ENCODE measurements around the gene DCLK1. TPM values are rescaled to one million over a fixed set of nuclear protein-coding genes. Genes with fewer than 3 reads are reported as not detected.

Gene DCLK1
- total and polyA plus RNA-seq, 4 experiments from 2014 or later = not detected

GRCh38 chr13:35784286-35784951, 346.8 kb downstream of the DCLK1 start:
- POLR2A ChIA-PET (ENCODE audit: partially characterized antibody) = no interaction called here
- no peaks in the 10 kb centered on the region for H3K27me3 ChIP-seq (ENCODE audit: insufficient read depth, low read length)
- no peak overlapping the region for H3K27ac Mint-ChIP-seq
- H3K4me3 Mint-ChIP-seq = no peak overlapping the region
- H3K36me3 Mint-ChIP-seq = no peaks in the 10 kb centered on the region
- no peaks in the 10 kb centered on the region for H3K4me1 ChIP-seq (ENCODE audit: insufficient read depth, low read length)
- no peaks in the 10 kb centered on the region for H3K36me3 ChIP-seq (ENCODE audit: insufficient read depth, low read length)
- DNase-seq = no peak
- no peaks in the 10 kb centered on the region for H3K4me1 Mint-ChIP-seq
- H3K27ac ChIP-seq (ENCODE audit: low read depth, low read length) = no peak overlapping the region
- no peak overlapping the region for H3K4me3 ChIP-seq (ENCODE audit: low read length in 2 of 2)
- H3K27me3 Mint-ChIP-seq = no peaks in the 10 kb centered on the region
- H3K9me3 ChIP-seq (ENCODE audit: control insufficient read depth in 1 of 2, low read length in 2 of 2) = no peaks in the 10 kb centered on the region
- peaks cover 0 to 2% (median 0%) of the 10 kb centered on the region in 8 donors for H3K9me3 Mint-ChIP-seq
- CTCF ChIA-PET (ENCODE audit: partially characterized antibody) = no interaction called here
- intact Hi-C loops (cut with micrococcal nuclease) = no loop called here

DNA sequence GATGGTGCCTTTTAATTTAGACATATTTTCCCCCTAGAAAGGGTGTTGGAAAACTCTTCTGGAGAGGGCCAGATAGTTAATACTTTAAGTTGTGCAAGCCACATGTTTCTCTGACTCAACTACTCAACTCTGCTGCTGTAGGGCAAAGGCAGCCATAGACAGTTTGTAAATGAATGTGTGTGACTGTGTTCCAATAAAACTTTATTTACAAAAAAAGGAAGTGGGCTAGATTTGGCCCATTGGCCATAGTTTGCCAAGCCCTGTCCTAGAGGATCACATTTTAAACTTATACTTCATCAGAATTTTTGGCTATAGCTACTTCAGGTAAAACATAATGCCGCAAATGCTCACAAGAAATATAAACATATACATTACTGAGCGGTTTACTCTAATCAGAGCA, 348.4 kb downstream of the DCLK1 start:
- Histone ChIP-seq H3K4me1 (ENCODE audit: insufficient read depth, low read length) (no peaks in the 10 kb centered on the region), H3K4me3 (ENCODE audit: low read length in 2 of 2) (no peak overlapping the region), H3K36me3 (ENCODE audit: insufficient read depth, low read length) (no peaks in the 10 kb centered on the region), H3K27ac (ENCODE audit: low read depth, low read length) (no peak overlapping the region), H3K27me3 (ENCODE audit: insufficient read depth, low read length) (no peaks in the 10 kb centered on the region), H3K9me3 (ENCODE audit: control insufficient read depth in 1 of 2, low read length in 2 of 2) (no peaks in the 10 kb centered on the region)
- H3K36me3 Mint-ChIP-seq = no peaks in the 10 kb centered on the region
- DNase-seq = no peak
- no peaks in the 10 kb centered on the region for H3K4me1 Mint-ChIP-seq
- H3K4me3 Mint-ChIP-seq = no peak overlapping the region
- POLR2A ChIA-PET (ENCODE audit: partially characterized antibody) = no interaction called here
- CTCF ChIA-PET (ENCODE audit: partially characterized antibody) = no interaction called here
- no peak overlapping the region for H3K27ac Mint-ChIP-seq
- peaks cover 0 to 2% (median 1%) of the 10 kb centered on the region in 8 donors for H3K9me3 Mint-ChIP-seq
- intact Hi-C loops (cut with micrococcal nuclease) = no loop called here
- H3K27me3 Mint-ChIP-seq = no peaks in the 10 kb centered on the region

- Histone ChIP-seq H3K27me3 (ENCODE audit: insufficient read depth, low read length) (no peaks in the 10 kb centered on the region), H3K4me1 (ENCODE audit: insufficient read depth, low read length) (no peaks in the 10 kb centered on the region), H3K9me3 (ENCODE audit: control insufficient read depth in 1 of 2, low read length in 2 of 2) (no peaks in the 10 kb centered on the region), H3K4me3 (ENCODE audit: low read length in 2 of 2) (no peak overlapping the region), H3K27ac (ENCODE audit: low read depth, low read length) (no peak overlapping the region), H3K36me3 (ENCODE audit: insufficient read depth, low read length) (no peaks in the 10 kb centered on the region)
- no peaks in the 10 kb centered on the region for H3K27me3 Mint-ChIP-seq
- no peak overlapping the region for H3K27ac Mint-ChIP-seq
- DNase-seq = no peak
- no peaks in the 10 kb centered on the region for H3K36me3 Mint-ChIP-seq
- POLR2A ChIA-PET (ENCODE audit: partially characterized antibody) = no interaction called here
- intact Hi-C loops (cut with micrococcal nuclease) = no loop called here
- CTCF ChIA-PET (ENCODE audit: partially characterized antibody) = no interaction called here
- H3K9me3 Mint-ChIP-seq = peaks cover 0 to 4% (median 2%) of the 10 kb centered on the region in 8 donors
- H3K4me1 Mint-ChIP-seq = no peaks in the 10 kb centered on the region
- no peak overlapping the region for H3K4me3 Mint-ChIP-seq
Measured at GRCh38 chr13:35781036-35782000, 349.9 kb downstream of the DCLK1 start.

- Mint-ChIP-seq H3K27me3 (no peaks in the 10 kb centered on the region), H3K27ac (no peak overlapping the region), H3K4me1 (no peaks in the 10 kb centered on the region), H3K4me3 (no peak overlapping the region), H3K9me3 (peaks cover 0 to 4% (median 2%) of the 10 kb centered on the region in 8 donors), H3K36me3 (no peaks in the 10 kb centered on the region)
- Histone ChIP-seq H3K36me3 (ENCODE audit: insufficient read depth, low read length) (no peaks in the 10 kb centered on the region), H3K4me3 (ENCODE audit: low read length in 2 of 2) (no peak overlapping the region), H3K27me3 (ENCODE audit: insufficient read depth, low read length) (no peaks in the 10 kb centered on the region), H3K9me3 (ENCODE audit: control insufficient read depth in 1 of 2, low read length in 2 of 2) (no peaks in the 10 kb centered on the region), H3K4me1 (ENCODE audit: insufficient read depth, low read length) (no peaks in the 10 kb centered on the region), H3K27ac (ENCODE audit: low read depth, low read length) (no peak overlapping the region)
- POLR2A ChIA-PET (ENCODE audit: partially characterized antibody) = no interaction called here
- intact Hi-C loops (cut with micrococcal nuclease) = no loop called here
- DNase-seq = no peak
- CTCF ChIA-PET (ENCODE audit: partially characterized antibody) = no interaction called here
Measured at GRCh38 chr13:35780613-35781012, 350.6 kb downstream of the DCLK1 start.

DNA sequence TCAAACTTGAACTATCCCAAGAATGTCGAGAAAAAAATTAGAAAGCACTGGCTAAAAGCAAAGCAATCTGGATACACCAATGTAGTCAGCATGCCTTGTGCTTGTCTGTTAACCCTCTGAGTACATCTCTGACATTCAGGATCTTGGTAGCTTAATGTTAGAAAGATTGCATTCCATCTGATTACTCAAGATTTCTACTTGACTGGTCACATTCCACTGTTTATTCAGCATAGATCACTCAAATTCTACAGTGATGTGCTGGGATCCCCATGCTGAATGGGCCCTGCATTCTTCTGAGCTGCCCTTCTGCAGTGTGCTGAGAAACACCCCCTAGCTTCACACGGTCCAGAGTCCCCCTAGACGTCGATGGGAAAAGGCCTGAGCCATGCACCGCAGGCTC, 359.3 kb downstream of the DCLK1 start:
- Mint-ChIP-seq H3K36me3 (no peaks in the 10 kb centered on the region), H3K27me3 (peaks cover 0 to 2% of the 10 kb centered on the region in 2 donors), H3K27ac (no peak overlapping the region), H3K4me1 (no peaks in the 10 kb centered on the region), H3K9me3 (peaks cover 0 to 3% (median under 1%) of the 10 kb centered on the region in 8 donors), H3K4me3 (no peak overlapping the region)
- no peak overlapping the region for H3K27ac ChIP-seq (ENCODE audit: low read depth, low read length)
- POLR2A ChIA-PET (ENCODE audit: partially characterized antibody) = no interaction called here
- no peaks in the 10 kb centered on the region for H3K27me3 ChIP-seq (ENCODE audit: insufficient read depth, low read length)
- H3K9me3 ChIP-seq (ENCODE audit: control insufficient read depth in 1 of 2, low read length in 2 of 2) = no peaks in the 10 kb centered on the region
- H3K4me1 ChIP-seq (ENCODE audit: insufficient read depth, low read length) = no peaks in the 10 kb centered on the region
- H3K36me3 ChIP-seq (ENCODE audit: insufficient read depth, low read length) = no peaks in the 10 kb centered on the region
- H3K4me3 ChIP-seq (ENCODE audit: low read length in 2 of 2) = no peak overlapping the region
- intact Hi-C loops (cut with micrococcal nuclease) = no loop called here
- CTCF ChIA-PET (ENCODE audit: partially characterized antibody) = no interaction called here
- DNase-seq = no peak

DNA sequence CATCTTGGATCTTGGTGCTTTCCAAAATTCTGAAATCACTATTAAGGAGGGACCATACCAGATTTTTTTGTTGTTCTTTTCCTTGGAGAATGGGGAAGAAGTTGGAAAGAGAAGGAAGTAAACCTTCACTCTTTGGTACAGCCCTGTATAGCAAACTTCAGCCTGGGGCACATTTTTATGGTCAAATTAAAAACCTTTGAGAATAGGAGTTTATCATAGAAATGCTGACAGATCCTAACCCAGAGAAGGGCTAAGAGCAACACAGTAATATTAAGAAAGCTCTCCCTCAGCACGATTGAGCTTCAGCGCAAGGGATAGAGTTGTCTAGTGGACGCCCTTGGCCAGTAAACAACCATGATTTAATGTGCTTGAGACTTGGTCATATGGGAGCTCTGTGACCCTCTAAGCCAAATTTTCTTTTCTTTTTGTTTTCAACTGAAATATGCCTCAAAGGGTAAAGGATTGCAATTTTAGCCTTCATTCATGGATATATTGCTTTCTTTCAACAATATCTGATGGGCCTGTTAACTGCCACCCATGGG, 360.4 kb downstream of the DCLK1 start:
- no peaks in the 10 kb centered on the region for H3K27me3 ChIP-seq (ENCODE audit: insufficient read depth, low read length)
- intact Hi-C loops (cut with micrococcal nuclease) = no loop called here
- H3K27ac ChIP-seq (ENCODE audit: low read depth, low read length) = no peak overlapping the region
- DNase-seq = no peak
- Mint-ChIP-seq H3K27me3 (peaks cover 0 to 2% of the 10 kb centered on the region in 2 donors), H3K9me3 (peaks cover 0 to 3% (median 0%) of the 10 kb centered on the region in 8 donors), H3K36me3 (no peaks in the 10 kb centered on the region), H3K4me3 (no peak overlapping the region), H3K27ac (no peak overlapping the region), H3K4me1 (no peaks in the 10 kb centered on the region)
- no peaks in the 10 kb centered on the region for H3K36me3 ChIP-seq (ENCODE audit: insufficient read depth, low read length)
- H3K9me3 ChIP-seq (ENCODE audit: control insufficient read depth in 1 of 2, low read length in 2 of 2) = no peaks in the 10 kb centered on the region
- H3K4me3 ChIP-seq (ENCODE audit: low read length in 2 of 2) = no peak overlapping the region
- no peaks in the 10 kb centered on the region for H3K4me1 ChIP-seq (ENCODE audit: insufficient read depth, low read length)
- CTCF ChIA-PET (ENCODE audit: partially characterized antibody) = no interaction called here
- POLR2A ChIA-PET (ENCODE audit: partially characterized antibody) = no interaction called here

DNA sequence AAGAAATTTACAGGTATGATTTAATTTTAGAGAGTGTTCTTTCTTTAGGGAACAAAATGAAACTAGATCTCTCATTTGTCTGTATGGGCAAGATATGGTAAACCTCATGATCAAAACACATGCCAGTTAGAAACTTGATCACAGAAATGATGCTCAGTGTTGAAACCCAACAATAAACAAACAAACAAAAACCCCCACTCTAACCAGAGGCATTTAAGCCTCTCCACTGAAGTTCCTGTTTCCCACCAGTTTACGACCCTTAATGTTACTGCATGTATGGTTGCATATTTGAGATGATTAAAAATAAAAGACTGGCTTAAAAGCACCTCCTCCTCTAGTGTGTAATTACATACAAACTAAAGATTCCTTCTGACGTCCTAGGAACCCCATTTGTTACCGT, 361.4 kb downstream of the DCLK1 start:
- DNase-seq = no peak
- no peak overlapping the region for H3K27ac ChIP-seq (ENCODE audit: low read depth, low read length)
- no peaks in the 10 kb centered on the region for H3K36me3 ChIP-seq (ENCODE audit: insufficient read depth, low read length)
- intact Hi-C loops (cut with micrococcal nuclease) = no loop called here
- Mint-ChIP-seq H3K9me3 (peaks cover 0 to 3% (median 0%) of the 10 kb centered on the region in 8 donors), H3K27me3 (no peaks in the 10 kb centered on the region), H3K36me3 (no peaks in the 10 kb centered on the region), H3K4me1 (no peaks in the 10 kb centered on the region), H3K4me3 (no peak overlapping the region), H3K27ac (no peak overlapping the region)
- no peaks in the 10 kb centered on the region for H3K9me3 ChIP-seq (ENCODE audit: control insufficient read depth in 1 of 2, low read length in 2 of 2)
- H3K4me1 ChIP-seq (ENCODE audit: insufficient read depth, low read length) = no peaks in the 10 kb centered on the region
- H3K4me3 ChIP-seq (ENCODE audit: low read length in 2 of 2) = no peak overlapping the region
- ChIA-PET CTCF (ENCODE audit: partially characterized antibody) (no interaction called here), POLR2A (ENCODE audit: partially characterized antibody) (no interaction called here)
- no peaks in the 10 kb centered on the region for H3K27me3 ChIP-seq (ENCODE audit: insufficient read depth, low read length)
